Measurements from ENCODE around the gene MED23.

DNA sequence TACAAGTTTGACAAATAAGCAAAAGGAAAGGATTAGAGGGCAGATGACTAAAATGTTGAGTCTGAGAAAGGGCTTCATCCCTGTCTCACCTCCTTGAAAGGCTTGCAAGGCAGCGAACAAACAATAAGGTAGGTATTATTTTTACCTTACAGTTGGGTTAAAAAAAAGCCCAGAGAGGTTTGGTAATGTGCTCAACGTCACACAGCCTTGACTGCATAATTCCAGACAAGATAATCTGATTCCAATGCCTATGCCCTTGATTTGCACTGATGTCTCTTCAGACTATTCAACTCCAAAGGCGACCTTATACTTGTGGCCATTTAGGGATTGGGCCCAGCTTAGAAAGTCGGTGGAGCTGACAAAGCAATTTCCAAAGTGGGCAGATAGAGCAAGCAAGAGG is 53.4 kb downstream of the MED23 start:
- TF ChIP-seq CTCF (IDR thresholded peaks at IDR 0.05; ENCODE audit: low read length) (no peak), EZH2 (IDR thresholded peaks at IDR 0.05; ENCODE audit: borderline replicate concordance, low read length) (no peak)

All from OCI-LY1 (cell line).